Kidney (tissue), 14 donors: ENCODE data around the gene ABHD12. TPM values are rescaled to one million over a fixed set of nuclear protein-coding genes. Genes with fewer than 3 reads are reported as not detected.

ENCODE experiments used
- DNase-seq, 5 donors: peaks; one replicate each; pipeline ENCODE4 v3.0.0-alpha.2; 2013 to 2020
- FAIRE-seq: peaks from 2 replicates; lab custom pipeline; 2012; peaks lifted over from hg19 to GRCh38; lab: Jason Lieb, UNC
- H3K27ac ChIP-seq, 2 donors: one replicate each; pipeline ENCODE4 v1.7.0; 2013; ENCODE audit warnings: low read depth in 2 of 2, low read length in 2 of 2, inconsistent platforms in 1 of 2
- H3K27me3 ChIP-seq: one replicate; pipeline ENCODE4 v1.7.1; 2013; ENCODE audit warnings: low read length, inconsistent platforms; ENCODE audit not compliant: control insufficient read depth, insufficient read depth
- H3K36me3 ChIP-seq, 3 donors: one replicate each; pipeline versions ENCODE4 v1.7.0 to v1.7.1; 2013; ENCODE audit warnings: low read length in 3 of 3, control low read depth in 1 of 3, inconsistent platforms in 1 of 3; ENCODE audit not compliant: insufficient read depth in 3 of 3, control insufficient read depth in 2 of 3
- H3K4me1 ChIP-seq, 3 donors: one replicate each; pipeline versions ENCODE4 v1.7.0 to v1.7.1; 2013; ENCODE audit warnings: low read length in 3 of 3, inconsistent platforms in 1 of 3, low read depth in 1 of 3; ENCODE audit not compliant: control insufficient read depth in 2 of 3, insufficient read depth in 2 of 3
- H3K4me3 ChIP-seq, 3 donors: one replicate each; pipeline versions ENCODE4 v1.7.0 to v1.8.1; 2013; ENCODE audit warnings: low read length in 3 of 3, control low read depth in 1 of 3, inconsistent platforms in 1 of 3
- H3K9ac ChIP-seq, 3 donors: one replicate each; pipeline versions ENCODE4 v1.7.0 to v1.7.1; 2013; ENCODE audit warnings: low read length in 3 of 3, control low read depth in 1 of 3, inconsistent platforms in 1 of 3
- H3K9me3 ChIP-seq, 3 donors: one replicate each; pipeline versions ENCODE4 v1.7.0 to v1.7.1; 2013; ENCODE audit warnings: low read length in 3 of 3, control low read depth in 1 of 3, inconsistent platforms in 1 of 3; ENCODE audit not compliant: control insufficient read depth in 2 of 3, insufficient read depth in 1 of 3
- intact Hi-C: fragments of 100-400 bp; cut with DNase I; formaldehyde crosslinking; loops from one replicate; pipeline ENCODE4 v1.11.1; 2022
- polyA plus RNA-seq: library from polyadenylated mRNA; stranded (reverse); fragments of 350-450 nt; fragmentation: Illumina TruSeq; extraction: RNeasy Lipid Tissue Mini Kit (QIAGEN cat#74804); gene quantifications from one replicate; pipeline ENCODE4 v1.2.3, GENCODE V29; 2014; ENCODE audit warnings: low read depth, low replicate concordance; ENCODE audit not compliant: insufficient read depth
- total RNA-seq: library from RNA; stranded (reverse); fragmentation: NEBNext Ultra II Directional; extraction: Animal tissue kit (Norgen Biotek cat#: 25700); gene quantifications from one replicate; pipeline ENCODE4 v1.2.1, GENCODE V29; 2021
- TF ChIP-seq, protein P1 (sequence below): IDR thresholded peaks from 3 replicates; pipeline ENCODE4 v1.5.1; 2012; ENCODE audit warnings: mild to moderate bottlenecking, moderate library complexity, borderline replicate concordance; ENCODE audit not compliant: insufficient read depth; ENCODE audit errors: extremely low read depth
- donor health status: control.
- donor health status: control.
- donor health status: control.
- donor health status: control.
- donor health status: control.
- donor health status: DM: yes; HTN: yes; CAD: no.
- donor health status: Normal renal cell carcinoma (clear cell type).

ABHD12 gene
- total and polyA plus RNA-seq, 2 donors from 2014 or later: 61.5 to 68.1 TPM

DNA sequence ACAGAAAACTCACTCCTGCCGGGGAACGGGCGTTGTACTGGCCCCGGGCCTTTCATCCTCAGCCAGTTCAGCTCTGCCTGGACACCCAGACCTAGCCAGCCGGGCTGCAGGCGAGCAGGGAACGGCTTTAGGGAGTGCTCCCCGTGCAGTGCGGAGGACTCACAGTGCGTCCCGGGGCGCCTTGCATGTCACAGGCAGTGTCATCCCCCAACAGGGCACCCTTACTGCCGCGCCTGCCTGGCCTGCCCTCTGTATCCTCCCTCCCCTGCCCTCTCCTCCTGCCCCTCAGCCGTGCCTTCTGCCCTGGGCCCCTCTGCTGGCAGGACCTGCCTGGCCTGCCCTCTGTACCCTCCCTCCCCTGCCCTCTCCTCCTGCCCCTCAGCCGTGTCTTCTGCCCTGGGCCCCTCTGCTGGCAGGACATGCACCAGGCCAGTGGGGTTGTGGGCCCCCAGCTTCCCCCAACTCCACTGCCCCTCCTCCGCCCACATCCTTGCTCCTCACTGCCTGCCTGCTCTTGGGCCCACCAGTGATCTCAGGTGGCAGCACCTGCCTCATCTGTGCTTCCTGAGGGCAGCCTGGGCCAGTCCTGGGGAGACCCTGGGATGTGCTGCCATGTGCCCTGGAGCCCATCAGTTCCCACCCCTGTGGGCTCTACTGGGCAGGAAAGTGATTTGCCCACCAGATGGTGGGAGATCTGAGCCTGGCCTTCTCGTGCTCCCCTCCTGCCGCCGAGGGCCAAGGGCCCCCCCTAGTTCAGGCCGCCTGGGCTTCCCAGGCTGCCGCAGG is 99.8 kb downstream of the ABHD12 start:
- Histone ChIP-seq H3K9ac (no peak overlapping the region), H3K9me3 (no peaks in the 10 kb centered on the region), H3K27me3 (no peaks in the 10 kb centered on the region), H3K4me3 (no peak overlapping the region), H3K36me3 (peaks cover 0 to 19% (median 6%) of the 10 kb centered on the region in 3 donors), H3K27ac (no peak overlapping the region), H3K4me1 (peaks cover 0 to 6% (median under 1%) of the 10 kb centered on the region in 3 donors)
- FAIRE-seq (no peak), DNase-seq (peak in 1 of 5 donors; percentile 74)
- TF ChIP-seq, protein P1, sequence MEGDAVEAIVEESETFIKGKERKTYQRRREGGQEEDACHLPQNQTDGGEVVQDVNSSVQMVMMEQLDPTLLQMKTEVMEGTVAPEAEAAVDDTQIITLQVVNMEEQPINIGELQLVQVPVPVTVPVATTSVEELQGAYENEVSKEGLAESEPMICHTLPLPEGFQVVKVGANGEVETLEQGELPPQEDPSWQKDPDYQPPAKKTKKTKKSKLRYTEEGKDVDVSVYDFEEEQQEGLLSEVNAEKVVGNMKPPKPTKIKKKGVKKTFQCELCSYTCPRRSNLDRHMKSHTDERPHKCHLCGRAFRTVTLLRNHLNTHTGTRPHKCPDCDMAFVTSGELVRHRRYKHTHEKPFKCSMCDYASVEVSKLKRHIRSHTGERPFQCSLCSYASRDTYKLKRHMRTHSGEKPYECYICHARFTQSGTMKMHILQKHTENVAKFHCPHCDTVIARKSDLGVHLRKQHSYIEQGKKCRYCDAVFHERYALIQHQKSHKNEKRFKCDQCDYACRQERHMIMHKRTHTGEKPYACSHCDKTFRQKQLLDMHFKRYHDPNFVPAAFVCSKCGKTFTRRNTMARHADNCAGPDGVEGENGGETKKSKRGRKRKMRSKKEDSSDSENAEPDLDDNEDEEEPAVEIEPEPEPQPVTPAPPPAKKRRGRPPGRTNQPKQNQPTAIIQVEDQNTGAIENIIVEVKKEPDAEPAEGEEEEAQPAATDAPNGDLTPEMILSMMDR: no peak
- intact Hi-C loops: no loop called here

DNA sequence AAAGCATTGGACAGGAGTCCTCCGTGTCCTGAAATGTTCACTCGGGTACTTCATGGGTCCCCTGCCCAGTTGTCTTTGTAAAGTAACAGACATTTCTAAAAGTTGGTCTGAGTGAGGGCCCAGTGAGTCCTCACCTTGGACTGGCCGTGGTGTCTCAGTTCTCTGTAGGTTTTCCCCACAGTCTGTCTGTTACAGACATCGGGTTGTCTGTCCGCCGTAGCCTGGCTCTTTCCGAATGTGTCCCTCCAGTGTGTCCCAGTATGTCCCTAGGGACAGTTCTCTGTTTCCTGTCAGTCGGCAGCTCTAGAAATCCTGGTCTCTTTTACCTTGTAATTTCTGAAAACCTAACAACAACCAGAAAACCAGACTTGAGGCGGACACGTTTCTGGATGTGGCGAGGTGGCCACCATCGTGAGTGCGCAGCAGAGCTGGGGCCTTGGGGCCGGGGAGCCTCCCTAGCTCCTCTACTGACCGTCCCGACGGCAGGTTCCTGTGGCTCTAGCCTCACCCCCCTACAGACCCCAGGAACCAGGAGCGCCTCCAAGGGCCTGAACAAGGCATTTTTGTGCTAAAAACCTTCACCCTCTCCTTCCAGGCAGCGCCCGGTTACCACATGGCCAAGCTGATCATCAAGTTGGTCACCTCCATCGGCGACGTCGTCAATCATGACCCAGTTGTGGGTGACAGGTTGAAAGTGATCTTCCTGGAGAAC is 100.6 kb downstream of the ABHD12 start:
- Histone ChIP-seq H3K4me3 (no peak overlapping the region), H3K9me3 (no peaks in the 10 kb centered on the region), H3K36me3 (peaks cover 0 to 25% (median 10%) of the 10 kb centered on the region in 3 donors), H3K27ac (no peak overlapping the region), H3K9ac (no peak overlapping the region), H3K27me3 (no peaks in the 10 kb centered on the region), H3K4me1 (no peaks in the 10 kb centered on the region)
- no peak for FAIRE-seq
- TF ChIP-seq, protein P1: no peak
- intact Hi-C loops: no loop called here
- peak in 1 of 5 donors; percentile 57 for DNase-seq

DNA sequence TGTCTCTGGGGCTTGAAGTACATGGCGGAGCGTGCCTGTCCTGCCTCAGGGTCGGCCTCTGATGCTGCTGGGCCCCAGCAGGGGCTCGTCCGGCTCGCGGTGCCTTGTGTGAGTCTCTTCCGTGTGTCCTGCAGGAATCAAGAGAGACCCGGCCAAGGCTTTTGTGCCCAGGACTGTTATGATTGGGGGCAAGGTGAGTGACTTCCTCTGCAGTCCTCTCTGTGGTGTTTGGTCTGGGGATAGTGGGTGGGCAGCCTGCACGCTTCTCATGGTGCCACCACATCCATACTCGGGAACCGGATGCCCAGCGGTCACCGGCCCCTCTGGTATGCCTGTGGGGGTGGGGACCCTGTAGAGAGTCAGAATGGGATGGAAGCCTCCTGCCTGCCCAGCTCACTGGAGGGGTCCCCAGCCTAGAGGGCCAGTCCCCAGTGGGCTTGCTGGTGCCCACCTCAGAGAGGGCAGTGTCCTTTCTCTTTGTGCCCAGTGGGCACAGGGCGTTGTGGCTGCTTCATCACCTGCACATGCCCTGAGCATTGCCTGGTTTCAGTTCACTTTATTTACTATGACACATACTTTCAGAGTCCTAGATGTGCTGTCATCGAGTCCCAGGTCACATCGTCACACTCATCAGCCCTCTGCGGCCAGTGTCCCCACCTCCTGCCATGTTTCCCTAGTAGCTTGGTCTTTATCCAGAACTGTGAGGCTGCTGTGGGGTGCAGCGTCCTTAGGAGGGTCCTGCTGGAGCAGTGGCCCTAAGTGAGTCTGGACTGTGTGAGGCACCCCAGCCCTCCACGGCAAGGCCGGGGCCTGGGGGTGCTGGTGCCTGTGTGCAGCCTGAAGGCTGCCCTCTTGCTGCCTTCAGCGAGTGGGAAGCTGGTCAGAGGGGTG is 102.1 kb downstream of the ABHD12 start:
- Histone ChIP-seq H3K27me3 (no peaks in the 10 kb centered on the region), H3K4me3 (no peak overlapping the region), H3K27ac (no peak overlapping the region), H3K36me3 (peaks cover 0 to 25% (median 15%) of the 10 kb centered on the region in 3 donors), H3K9me3 (no peaks in the 10 kb centered on the region), H3K4me1 (no peaks in the 10 kb centered on the region), H3K9ac (no peak overlapping the region)
- TF ChIP-seq, protein P1: no peak
- FAIRE-seq: no peak
- peak in 1 of 5 donors; percentile 66 for DNase-seq
- intact Hi-C loops: no loop called here
